SH-SY5Y (cell line): ENCODE measurements around the gene AOPEP.

Experiments
- GATA2 ChIP-seq: IDR thresholded peaks from 2 replicates; pipeline ENCODE4 v1.6.1; 2011; ENCODE audit warnings: mild to moderate bottlenecking, low read depth, low read length
- GATA3 ChIP-seq: IDR thresholded peaks from 2 replicates; pipeline ENCODE4 v1.6.1; 2011; ENCODE audit warnings: low read depth, mild to moderate bottlenecking, low read length, moderate library complexity

Gene AOPEP

GRCh38 chr9:94881023-94881422 is 154.5 kb downstream of the AOPEP start:
- TF ChIP-seq GATA3, result no peak
- TF ChIP-seq GATA2, result no peak

GRCh38 chr9:94881454-94881853 is 155.0 kb downstream of the AOPEP start:
- TF ChIP-seq GATA2 (no peak), GATA3 (no peak)

DNA sequence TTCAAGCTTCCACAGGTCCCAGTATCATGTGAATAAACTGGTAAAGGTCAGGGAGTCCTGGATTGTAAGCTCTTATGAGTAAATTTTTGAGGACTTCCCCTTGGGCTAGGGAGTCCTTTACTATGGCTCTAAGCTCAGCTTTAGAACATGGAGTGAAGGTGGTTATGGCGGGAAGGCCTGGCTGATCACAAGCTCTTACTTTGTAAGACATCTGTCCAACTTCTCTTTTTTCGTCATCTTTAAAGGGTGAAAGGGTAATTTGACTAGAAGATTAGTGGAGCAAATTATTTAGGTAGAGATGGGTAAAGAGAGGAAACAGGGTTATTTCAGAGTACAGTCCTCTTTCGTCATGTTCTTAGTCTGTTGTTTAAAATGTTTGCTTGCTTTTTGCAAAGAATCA is 155.4 kb downstream of the AOPEP start:
- TF ChIP-seq GATA3 (no peak), GATA2 (no peak)

DNA sequence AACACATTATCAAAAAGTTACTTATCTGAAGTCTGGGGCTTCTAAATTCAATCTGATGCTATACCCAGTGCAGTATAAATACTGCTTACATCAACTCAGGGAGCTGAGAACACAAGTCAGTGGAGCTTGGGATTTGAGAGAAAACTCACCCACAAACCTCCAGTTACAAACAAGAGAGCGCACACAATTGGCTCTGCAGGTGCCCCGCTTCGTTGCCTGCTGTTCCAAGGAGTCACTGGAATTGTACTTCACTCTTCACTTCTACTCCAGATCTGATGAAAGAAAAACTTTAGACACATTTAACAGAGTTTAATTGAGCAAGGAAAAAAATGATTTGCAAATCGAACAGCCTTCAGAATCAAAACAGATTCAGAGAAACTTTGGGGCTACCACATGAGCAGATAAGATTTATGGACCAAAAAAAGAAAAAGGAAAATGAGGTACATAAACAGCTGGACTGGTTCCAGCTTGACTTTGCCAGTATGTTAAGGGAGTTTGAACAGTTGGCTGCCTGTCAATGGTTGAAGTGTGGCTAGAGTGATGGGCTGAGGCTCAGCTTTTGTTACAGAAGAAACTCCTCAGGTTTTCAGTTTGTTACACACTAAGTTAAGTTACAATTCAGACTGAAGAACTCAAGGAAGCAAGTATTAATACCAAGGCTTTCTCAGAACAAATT is 156.6 kb downstream of the AOPEP start:
- no peak for TF ChIP-seq GATA2
- TF ChIP-seq GATA3, result no peak

DNA sequence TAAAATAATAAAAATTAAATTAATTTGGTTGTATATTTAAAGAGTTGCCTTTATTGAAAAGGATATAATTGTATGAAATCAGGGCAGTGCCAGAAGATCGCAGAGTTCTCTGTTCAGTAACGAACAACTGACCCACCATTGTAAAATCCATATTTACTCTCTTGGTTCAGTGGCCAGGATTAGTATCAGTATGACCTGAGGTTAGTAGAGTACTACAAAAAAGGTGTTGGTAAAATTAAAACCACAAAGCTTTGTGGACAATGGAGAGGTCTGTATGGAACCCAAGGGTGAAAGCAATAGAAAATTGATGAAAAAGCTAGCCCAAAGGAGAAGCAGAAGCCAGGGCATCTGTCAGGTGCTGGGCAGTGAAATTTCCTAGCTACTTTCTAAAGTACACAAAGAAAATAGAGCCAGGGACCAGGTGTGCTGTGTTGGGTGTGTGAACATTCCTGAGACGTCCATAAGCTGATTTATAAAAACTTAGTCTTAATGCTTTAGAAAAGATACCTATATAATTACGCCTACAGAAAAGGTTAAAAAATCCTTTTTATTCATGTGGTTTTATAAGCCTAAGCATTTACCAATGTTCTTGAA is 159.5 kb downstream of the AOPEP start:
- TF ChIP-seq GATA2, result no peak
- TF ChIP-seq GATA3, result no peak

- TF ChIP-seq GATA3, result no peak
- no peak for TF ChIP-seq GATA2
These were observed 161.2 kb downstream of the AOPEP start for GRCh38 chr9:94887721-94888120.

- TF ChIP-seq GATA2, result no peak
- TF ChIP-seq GATA3, result no peak
These were observed 162.3 kb downstream of the AOPEP start for GRCh38 chr9:94888775-94889174.

GRCh38 chr9:94889628-94890027 is 163.1 kb downstream of the AOPEP start:
- no peak for TF ChIP-seq GATA3
- TF ChIP-seq GATA2, result no peak

- TF ChIP-seq GATA3 (no peak), GATA2 (no peak)
These were observed 164.7 kb downstream of the AOPEP start for GRCh38 chr9:94891183-94891582.

- TF ChIP-seq GATA2, result no peak
These were observed 166.2 kb downstream of the AOPEP start for GRCh38 chr9:94892675-94893074.

DNA sequence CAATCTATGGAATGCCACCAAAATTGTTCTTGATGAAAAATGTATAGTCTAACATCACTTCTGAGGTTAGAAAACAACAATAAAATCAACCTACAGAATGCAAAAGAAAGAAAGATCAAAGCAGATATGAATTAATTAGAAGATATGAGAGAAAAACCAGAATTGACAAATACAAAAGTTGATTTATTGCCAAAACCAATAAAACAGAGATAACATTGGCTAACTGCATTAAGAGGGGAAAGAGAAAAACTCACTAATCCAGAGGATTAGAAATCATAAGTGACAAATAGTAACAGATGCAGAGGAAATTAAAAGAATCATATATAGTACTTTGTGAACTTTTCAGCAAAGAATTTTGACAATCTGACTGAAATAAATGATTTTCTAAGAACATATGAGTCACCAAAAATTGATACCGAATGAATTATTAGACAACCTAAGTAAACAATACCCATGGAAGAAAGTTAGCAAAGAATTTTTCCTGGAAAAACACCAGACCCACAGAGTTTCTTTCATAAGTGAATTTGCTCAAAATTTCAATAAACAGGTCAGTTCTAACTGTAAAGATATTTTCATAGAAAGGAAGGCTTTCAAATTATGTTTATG is 167.7 kb downstream of the AOPEP start:
- TF ChIP-seq GATA3 (no peak), GATA2 (no peak)

- no peak for TF ChIP-seq GATA2
- TF ChIP-seq GATA3, result no peak
These were observed 169.2 kb downstream of the AOPEP start for GRCh38 chr9:94895668-94896067.

DNA sequence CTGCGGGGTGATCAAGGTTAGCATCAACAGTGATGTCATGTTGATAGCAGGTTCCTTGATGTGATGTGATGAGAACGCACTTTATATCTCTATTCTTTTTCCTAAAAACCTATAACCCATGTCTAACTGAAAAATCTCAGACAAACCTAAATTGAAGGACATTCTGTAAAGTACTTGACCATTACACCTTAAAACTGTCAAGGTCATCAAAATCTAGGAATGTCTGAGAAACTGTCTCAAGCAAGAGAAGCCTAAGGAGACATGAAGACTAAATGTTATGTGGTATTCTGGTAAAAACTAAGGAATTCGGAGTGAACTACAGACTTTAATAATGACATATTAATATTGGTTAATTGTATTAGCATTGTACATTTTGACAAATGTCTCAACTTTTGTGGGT is 170.0 kb downstream of the AOPEP start:
- no peak for TF ChIP-seq GATA3
- TF ChIP-seq GATA2, result no peak

DNA sequence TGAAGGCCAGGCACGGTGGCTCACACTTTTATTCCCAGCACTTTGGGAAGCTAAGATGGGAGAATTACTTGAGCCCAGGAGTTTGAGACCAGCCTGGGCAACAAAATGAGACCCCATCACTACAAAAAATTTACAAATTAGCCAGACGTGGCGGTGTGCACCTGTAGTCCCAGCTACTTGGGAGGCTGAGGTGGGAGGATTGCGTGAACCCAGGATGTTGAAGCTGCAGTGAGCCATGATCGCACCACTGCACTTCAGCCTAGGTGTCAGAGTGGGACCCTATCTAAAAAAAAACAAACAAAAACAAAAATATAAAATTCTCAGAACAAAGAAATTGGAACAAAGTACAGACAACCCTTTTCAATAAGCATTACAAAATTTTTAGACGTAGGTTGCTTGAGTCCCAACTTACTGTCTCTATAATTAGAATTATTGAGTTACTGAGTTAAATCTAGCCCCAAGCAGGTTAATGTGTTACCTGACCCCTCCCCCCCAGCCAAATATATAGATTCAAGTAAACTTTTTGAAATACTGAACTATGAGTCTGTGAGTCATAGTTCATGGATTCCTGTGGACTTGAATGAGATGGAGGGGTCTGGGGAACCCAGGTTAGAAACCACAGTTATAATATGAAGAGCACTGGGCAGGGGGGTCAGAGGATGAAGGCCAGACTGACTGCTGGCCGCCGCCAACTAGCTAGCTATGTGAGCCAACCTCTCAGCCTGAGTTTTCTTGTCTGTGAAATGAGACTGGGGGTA is 173.1 kb downstream of the AOPEP start:
- TF ChIP-seq GATA2, result no peak
- TF ChIP-seq GATA3, result no peak
